K562 (cell line): ENCODE measurements around the gene SHLD2. TPM values are rescaled to one million over a fixed set of nuclear protein-coding genes. Genes with fewer than 3 reads are reported as not detected.
"Not testable (repeated sequence)": the region's sequence is repeated elsewhere in the genome, so short reads cannot be mapped to it uniquely, and the experiment has no call there.

Experiments used
- ATAC-seq: fragments of 200-7000 bp; cut with Tn5 transposase; 3 replicates; pipeline ENCODE4 v1.9.1; 2020; ENCODE audit warnings: moderate library complexity
- BruUV-seq: library from RNA; stranded (reverse); fragments of 400-500 nt; replicated peaks from 2 replicates; lab custom pipeline; 2021; lab: Mats Ljungman, UMichigan
- CTCF ChIA-PET: fragments of 300-600 bp; formaldehyde crosslinking; extraction: SDS; loops from one replicate; lab custom pipeline; 2021; ENCODE audit warnings: low intra/inter-chr PET ratio; lab: Yijun Ruan, JAX
- POLR2A ChIA-PET: fragments of 300-600, 350-650 bp; sonication (Branson Sonifier 250); formaldehyde crosslinking; extraction: SDS; loops from one replicate; lab custom pipeline; 2021; ENCODE audit warnings: antibody characterized with exemption, inconsistent platforms; lab: Yijun Ruan, JAX
- DNase-seq, 4 experiments: peaks; one replicate each; pipeline versions ENCODE4 v3.0.0 to v3.0.0-alpha.2; 2011 to 2018; ENCODE audit warnings: low spot score in 3 of 4, mixed read lengths in 3 of 4; ENCODE audit errors: extremely low read depth in 1 of 4
- FAIRE-seq: peaks from 2 replicates; lab custom pipeline; 2011; peaks lifted over from hg19 to GRCh38; lab: Jason Lieb, UNC
- H2AFZ ChIP-seq: 2 replicates; pipeline ENCODE4 v1.6.0; 2011; ENCODE audit warnings: low read depth, low read length, control low read depth, inconsistent platforms
- H3K27ac ChIP-seq: fragments of 200-600 bp; 3 replicates; pipeline ENCODE4 v1.8.0; 2011; ENCODE audit warnings: low read depth, mild to moderate bottlenecking, control low read depth, inconsistent platforms, low read length, moderate library complexity, mixed read lengths; ENCODE audit errors: extremely low read depth
- H3K27me3 ChIP-seq, 2 experiments: fragments of 300-600 bp in 1 of 2; 2 replicates in 1 of 2; 3 replicates in 1 of 2; pipeline versions ENCODE4 v1.6.0 to v1.8.0; 2011; ENCODE audit warnings: inconsistent platforms in 2 of 2, low read length in 2 of 2, mild to moderate bottlenecking in 1 of 2, mixed read lengths in 1 of 2, moderate library complexity in 1 of 2; ENCODE audit not compliant: control insufficient read depth in 2 of 2, insufficient read depth in 2 of 2
- H3K36me3 ChIP-seq: fragments of 300-600 bp; 3 replicates; pipeline ENCODE4 v1.8.0; 2011; ENCODE audit warnings: mild to moderate bottlenecking, low read length, inconsistent platforms; ENCODE audit not compliant: control insufficient read depth, insufficient read depth
- H3K4me1 ChIP-seq, 2 experiments: fragments of 200-600 bp in 1 of 2; replicated peaks in 1 of 2; 2 replicates in 1 of 2; 3 replicates in 1 of 2; pipeline versions ENCODE4 v1.5.1 to v1.8.0; 2011; ENCODE audit warnings: inconsistent platforms in 2 of 2, low read length in 2 of 2, mild to moderate bottlenecking in 1 of 2, mixed read lengths in 1 of 2, moderate library complexity in 1 of 2; ENCODE audit not compliant: control insufficient read depth in 2 of 2, insufficient read depth in 2 of 2
- H3K4me2 ChIP-seq: 2 replicates; pipeline ENCODE4 v1.6.1; 2011; ENCODE audit warnings: low read length, control low read depth, inconsistent platforms, mixed read lengths; ENCODE audit not compliant: insufficient read depth
- H3K4me3 ChIP-seq: fragments of 200-600 bp; sonication (generic), shearing (Covaris generic); 2 replicates; pipeline ENCODE4 v1.5.1; 2016; ENCODE audit warnings: control low read depth, inconsistent platforms
- H3K79me2 ChIP-seq: fragments of 200-600 bp; 3 replicates; pipeline ENCODE4 v1.8.0; 2011; ENCODE audit warnings: low read length, inconsistent platforms; ENCODE audit not compliant: control insufficient read depth, insufficient read depth
- H3K9ac ChIP-seq, 2 experiments: 2 replicates each; pipeline versions ENCODE4 v1.6.0 to v1.6.1; 2011; ENCODE audit warnings: low read depth in 2 of 2, low read length in 2 of 2, control low read depth in 1 of 2, inconsistent platforms in 1 of 2, mild to moderate bottlenecking in 1 of 2, mixed read lengths in 1 of 2; ENCODE audit not compliant: insufficient read depth in 1 of 2
- H3K9me1 ChIP-seq: one replicate; pipeline ENCODE4 v1.6.0; 2011; ENCODE audit warnings: inconsistent platforms, mild to moderate bottlenecking, low read length, moderate library complexity; ENCODE audit not compliant: control insufficient read depth, insufficient read depth
- H3K9me3 ChIP-seq: replicated peaks from 2 replicates; pipeline ENCODE4 v1.5.1; 2011; ENCODE audit warnings: low read depth, low read length, inconsistent platforms; ENCODE audit not compliant: control insufficient read depth, insufficient read depth
- H4K20me1 ChIP-seq: replicated peaks from 2 replicates; pipeline ENCODE4 v1.6.1; 2011; ENCODE audit warnings: low read length, inconsistent platforms, mixed read lengths; ENCODE audit not compliant: control insufficient read depth, insufficient read depth
- C11orf30 ChIP-seq: fragments of 450-650 bp; IDR thresholded peaks from 2 replicates; pipeline ENCODE4 v1.6.1; 2016; ENCODE audit warnings: low read depth, mild to moderate bottlenecking
- MAFF ChIP-seq: IDR thresholded peaks from 2 replicates; pipeline ENCODE4 v1.6.1; 2012; ENCODE audit warnings: low read length, improper control_type of control experiment
- MAFK ChIP-seq: IDR thresholded peaks from 2 replicates; pipeline ENCODE4 v1.6.1; 2011; ENCODE audit warnings: low read length, improper control_type of control experiment
- ZNF316 ChIP-seq: fragments of 450-650 bp; IDR thresholded peaks from 2 replicates; pipeline ENCODE4 v1.6.1; 2016
- WGBS: fragments of 100-300 bp; shearing (Covaris generic); methylation state at CpG from one replicate; pipeline ENCODE4 v1.1.6; 2016; ENCODE audit warnings: low coverage, mixed read lengths; ENCODE audit not compliant: insufficient coverage; ENCODE audit errors: missing lambda C conversion rate; 5-methylcytosine and 5-hydroxymethylcytosine counted together
- in situ Hi-C: fragments of 300-500 bp; cut with MboI; formaldehyde crosslinking; loops from 4 replicates; pipeline ENCODE4 v1.15.0; 2018; ENCODE audit warnings: inconsistent platforms, mixed read lengths
- intact Hi-C: fragments of 100-400 bp; cut with micrococcal nuclease; formaldehyde crosslinking; loops from 2 replicates; pipeline ENCODE4 v1.14.2; 2022
- polyA plus RNA-seq, 8 experiments: library from polyadenylated mRNA; depleted of rRNA in 4 of 8; stranded (reverse) in 5 of 8; unstranded in 3 of 8; fragments of >200 nt; fragmentation: Nextera tagmentation in 2 of 8; fragmentation: Illumina TruSeq in 1 of 8; extraction: Ambion mirVana in 2 of 8; extraction: Trizol in 1 of 8; gene quantifications; 2 replicates each; pipeline versions ENCODE4 v1.2.1 to v1.2.3, GENCODE V29; 2011 to 2014; ENCODE audit warnings: inconsistent platforms in 1 of 8, missing spikeins in 1 of 8
- total RNA-seq, 7 experiments: library from RNA; depleted of rRNA in 6 of 7; stranded (reverse); fragments of >200 nt in 6 of 7; fragmentation: Illumina TruSeq in 2 of 7; extraction: Trizol in 2 of 7; gene quantifications; 2 replicates each; pipeline versions ENCODE4 v1.2.1 to v1.2.3, GENCODE V29; 2011 to 2021; ENCODE audit warnings: low replicate concordance in 1 of 7

Gene SHLD2
- total and polyA plus RNA-seq, 9 of the 15 experiments (the other 6 are each of a cell fraction or from before 2014, with no cell fraction given), result 21.6 to 51.2 (median 39.4) TPM

GRCh38 chr10:87137478-87137877, 42.5 kb downstream of the SHLD2 start:
- H3K4me1 ChIP-seq, POLR2A ChIA-PET, in situ Hi-C loops, H3K9me1 ChIP-seq, H3K36me3 ChIP-seq, BruUV-seq, FAIRE-seq, H3K27ac ChIP-seq, H4K20me1 ChIP-seq, H3K79me2 ChIP-seq, intact Hi-C loops, H3K4me2 ChIP-seq, H3K9ac ChIP-seq, H2AFZ ChIP-seq, H3K9me3 ChIP-seq, ATAC-seq, H3K4me3 ChIP-seq, H3K27me3 ChIP-seq, CTCF ChIA-PET, DNase-seq: not testable (repeated sequence)
- peak; percentile 30 for TF ChIP-seq C11orf30
- TF ChIP-seq MAFF, result peak; percentile 45; the same call in 1 of the 2 replicates
- TF ChIP-seq ZNF316, result peak; percentile 48; the same call in 1 of the 2 replicates
- peak; percentile 55; the same call in 1 of the 2 replicates for TF ChIP-seq MAFK

GRCh38 chr10:87142230-87143108, 47.5 kb downstream of the SHLD2 start:
- H3K4me3 ChIP-seq, BruUV-seq, POLR2A ChIA-PET, H3K9me3 ChIP-seq, H3K27me3 ChIP-seq, ATAC-seq, intact Hi-C loops, H3K4me1 ChIP-seq, H3K9me1 ChIP-seq, H3K27ac ChIP-seq, DNase-seq, H3K9ac ChIP-seq, H4K20me1 ChIP-seq: not testable (repeated sequence)
- 87% methylated on average over 3 of the region's 5 CpGs for WGBS
- TF ChIP-seq ZNF316 (peak; percentile 75), C11orf30 (peak; percentile 24; the same call in 1 of the 2 replicates)
- TF ChIP-seq, all 486 proteins: peak for 2; not testable (repeated sequence) for 484
- in situ Hi-C loops, H3K79me2 ChIP-seq, H2AFZ ChIP-seq, CTCF ChIA-PET, H3K4me2 ChIP-seq, H3K36me3 ChIP-seq, FAIRE-seq: not testable (repeated sequence)

- H3K36me3 ChIP-seq, intact Hi-C loops, H3K9ac ChIP-seq, H3K4me3 ChIP-seq, H2AFZ ChIP-seq, FAIRE-seq, H3K4me2 ChIP-seq, BruUV-seq, H3K27ac ChIP-seq, H4K20me1 ChIP-seq, H3K9me1 ChIP-seq, DNase-seq, H3K27me3 ChIP-seq, POLR2A ChIA-PET, ATAC-seq, in situ Hi-C loops, CTCF ChIA-PET, H3K9me3 ChIP-seq, H3K79me2 ChIP-seq, H3K4me1 ChIP-seq: not testable (repeated sequence)
- 91% methylated on average over 6 of the region's 6 CpGs for WGBS
Measured at GRCh38 chr10:87143109-87143418, 48.1 kb downstream of the SHLD2 start.
